Skeletal muscle satellite cell (primary cell): ENCODE data around the gene INSM2. TPM values are rescaled to one million over a fixed set of nuclear protein-coding genes. Genes with fewer than 3 reads are reported as not detected.

ENCODE experiments used
- H3K27me3 ChIP-seq: 2 replicates; pipeline ENCODE4 v1.7.0; 2013; ENCODE audit warnings: low read length; ENCODE audit not compliant: control insufficient read depth, insufficient read depth
- H3K36me3 ChIP-seq: 2 replicates; pipeline ENCODE4 v1.7.0; 2013; ENCODE audit warnings: mild to moderate bottlenecking, control low read depth, low read length; ENCODE audit not compliant: insufficient read depth
- H3K4me1 ChIP-seq: 2 replicates; pipeline ENCODE4 v1.7.0; 2013; ENCODE audit warnings: low read length; ENCODE audit not compliant: control insufficient read depth, insufficient read depth
- H3K4me2 ChIP-seq: 2 replicates; pipeline ENCODE4 v1.7.0; 2013; ENCODE audit warnings: mild to moderate bottlenecking, low read length
- H3K4me3 ChIP-seq: 2 replicates; pipeline ENCODE4 v1.7.0; 2013; ENCODE audit warnings: low read length
- H3K9ac ChIP-seq: 2 replicates; pipeline ENCODE4 v1.7.0; 2013; ENCODE audit warnings: mild to moderate bottlenecking, low read depth, low read length, moderate library complexity
- H3K9me3 ChIP-seq: replicated peaks from 2 replicates; pipeline ENCODE4 v1.7.0; 2013; ENCODE audit warnings: mild to moderate bottlenecking, control low read depth, low read length
- total RNA-seq: library from RNA; depleted of rRNA; stranded (reverse); fragments of >200 nt; gene quantifications from 2 replicates; pipeline ENCODE4 v1.2.3, GENCODE V29; 2012; rRNA removed

INSM2 gene
- not detected in 2 replicates for total RNA-seq

DNA sequence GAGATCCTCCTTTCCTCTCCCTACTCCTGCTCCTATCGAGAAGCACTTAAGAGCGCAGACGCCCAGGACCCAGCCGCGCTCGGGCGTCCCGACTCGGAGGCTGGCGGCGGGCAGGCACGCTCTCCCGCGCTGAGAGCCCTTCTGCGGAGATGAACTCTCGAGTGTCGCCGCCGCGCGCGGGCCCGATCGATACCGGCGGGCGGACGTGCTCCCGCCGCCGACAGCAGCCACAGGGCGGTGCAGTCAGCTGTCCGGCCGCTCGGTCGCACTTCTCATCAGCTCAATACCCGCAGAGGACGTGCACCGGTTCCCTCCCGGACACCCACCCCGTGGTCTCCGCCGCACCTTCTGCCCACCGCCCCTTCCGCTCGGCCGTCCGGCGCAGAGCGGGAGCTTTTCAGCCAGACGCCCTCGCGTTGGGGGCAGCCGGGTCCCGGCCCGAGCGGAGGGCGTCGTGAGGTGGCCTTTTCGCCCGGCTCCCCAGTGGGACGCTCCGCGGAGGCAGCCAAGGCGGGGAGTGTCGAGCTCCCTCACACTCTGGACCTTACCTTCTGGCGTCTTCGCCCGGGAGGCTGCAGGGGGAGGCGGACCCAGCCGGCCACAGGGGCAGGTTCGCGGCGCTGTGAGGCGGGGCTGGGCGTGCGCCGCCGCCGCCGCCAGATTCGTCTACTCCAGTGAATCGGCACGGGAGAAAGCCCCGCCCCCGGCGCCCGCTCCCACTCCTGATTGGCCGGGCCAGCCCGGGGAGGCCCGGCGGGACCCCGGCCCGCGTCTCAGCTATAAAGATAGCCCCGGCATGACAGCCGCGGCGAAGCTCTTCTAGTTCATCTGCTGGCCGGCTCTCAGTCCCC lies at the start of gene INSM2:
INSM2 (plus strand) TSS at position 808 of the 851 bp plus-strand sequence. CDS start 89 bp downstream, outside the sequence.
- Histone ChIP-seq H3K9ac (no peak within 1 kb of the TSS), H3K4me2 (peak within 1 kb of the TSS; percentile 100), H3K27me3 (peaks cover 74% of the 10 kb centered on the region), H3K4me3 (peak within 1 kb of the TSS; percentile 82), H3K4me1 (peaks cover 27% of the 10 kb centered on the region), H3K36me3 (no peaks in the 10 kb centered on the region), H3K9me3 (no peaks in the 10 kb centered on the region)

DNA sequence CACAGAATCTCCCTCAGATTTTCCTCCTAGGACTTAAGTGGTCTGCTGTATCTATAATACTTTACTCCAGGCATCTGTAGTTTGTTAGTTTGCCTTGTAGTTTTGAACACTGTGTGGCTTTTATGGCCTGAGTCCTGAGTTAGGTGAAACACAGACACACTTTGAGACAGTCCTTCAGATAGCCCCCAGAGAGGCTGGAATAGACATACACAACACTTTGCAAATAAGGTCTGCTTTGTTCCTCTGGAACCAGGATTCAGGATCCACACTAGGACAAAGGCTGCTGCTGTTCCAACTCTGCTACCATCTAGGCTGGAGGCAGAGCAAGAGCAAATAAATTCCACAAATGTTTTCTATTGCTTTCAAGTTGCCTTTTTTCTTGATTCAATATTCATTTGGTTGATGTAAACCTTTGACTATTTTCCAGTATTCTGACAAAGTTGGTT lies 41.4 kb upstream of the INSM2 start:
- Histone ChIP-seq H3K4me3 (no peak overlapping the region), H3K36me3 (no peaks in the 10 kb centered on the region), H3K9me3 (no peaks in the 10 kb centered on the region), H3K27me3 (no peaks in the 10 kb centered on the region), H3K4me1 (no peaks in the 10 kb centered on the region), H3K9ac (no peak overlapping the region), H3K4me2 (no peak overlapping the region)

GRCh38 chr14:35495278-35495677 lies 38.7 kb upstream of the INSM2 start:
- H3K4me2 ChIP-seq: no peak overlapping the region
- no peaks in the 10 kb centered on the region for H3K4me1 ChIP-seq
- H3K9me3 ChIP-seq: no peaks in the 10 kb centered on the region
- no peak overlapping the region for H3K4me3 ChIP-seq
- no peaks in the 10 kb centered on the region for H3K27me3 ChIP-seq
- no peaks in the 10 kb centered on the region for H3K36me3 ChIP-seq
- H3K9ac ChIP-seq: no peak overlapping the region

- H3K4me2 ChIP-seq: no peak overlapping the region
- H3K36me3 ChIP-seq: no peaks in the 10 kb centered on the region
- no peak overlapping the region for H3K9ac ChIP-seq
- no peaks in the 10 kb centered on the region for H3K9me3 ChIP-seq
- H3K4me3 ChIP-seq: no peak overlapping the region
- H3K4me1 ChIP-seq: no peaks in the 10 kb centered on the region
- H3K27me3 ChIP-seq: no peaks in the 10 kb centered on the region
Observed at GRCh38 chr14:35499180-35499579, 34.8 kb upstream of the INSM2 start.

- H3K4me1 ChIP-seq: peaks cover 3% of the 10 kb centered on the region
- no peak overlapping the region for H3K9ac ChIP-seq
- no peak overlapping the region for H3K4me2 ChIP-seq
- H3K27me3 ChIP-seq: no peaks in the 10 kb centered on the region
- H3K9me3 ChIP-seq: no peaks in the 10 kb centered on the region
- no peaks in the 10 kb centered on the region for H3K36me3 ChIP-seq
- H3K4me3 ChIP-seq: no peak overlapping the region
Observed at GRCh38 chr14:35503646-35504045, 30.3 kb upstream of the INSM2 start.

DNA sequence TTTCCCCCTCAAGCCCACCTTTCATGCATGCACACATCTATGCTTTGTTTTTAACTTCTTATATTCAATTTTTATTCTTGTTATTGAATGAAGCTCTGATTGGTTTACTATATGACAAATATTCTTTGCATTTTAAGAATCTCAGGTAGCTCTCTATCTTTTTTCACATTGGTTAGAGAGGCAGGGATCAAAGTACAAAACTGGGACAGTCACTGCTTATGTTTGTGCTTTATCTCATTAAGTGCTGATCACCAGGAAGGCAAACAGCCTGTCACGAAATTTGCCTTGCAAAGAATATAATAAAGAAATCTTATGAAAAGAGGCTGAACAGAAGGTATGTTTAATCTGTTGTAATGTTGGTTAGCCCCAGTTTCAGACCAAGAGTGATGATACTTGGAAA lies 29.7 kb upstream of the INSM2 start:
- Histone ChIP-seq H3K36me3 (no peaks in the 10 kb centered on the region), H3K9me3 (no peaks in the 10 kb centered on the region), H3K4me3 (no peak overlapping the region), H3K9ac (no peak overlapping the region), H3K4me1 (peaks cover 3% of the 10 kb centered on the region), H3K4me2 (no peak overlapping the region), H3K27me3 (peaks cover 4% of the 10 kb centered on the region)

GRCh38 chr14:35506461-35506860 lies 27.5 kb upstream of the INSM2 start:
- H3K4me2 ChIP-seq: no peak overlapping the region
- H3K4me1 ChIP-seq: peaks cover 3% of the 10 kb centered on the region
- no peak overlapping the region for H3K9ac ChIP-seq
- H3K9me3 ChIP-seq: no peaks in the 10 kb centered on the region
- H3K27me3 ChIP-seq: peaks cover 8% of the 10 kb centered on the region
- H3K4me3 ChIP-seq: no peak overlapping the region
- H3K36me3 ChIP-seq: no peaks in the 10 kb centered on the region

GRCh38 chr14:35506927-35507326 lies 27.0 kb upstream of the INSM2 start:
- Histone ChIP-seq H3K4me3 (no peak overlapping the region), H3K27me3 (peaks cover 8% of the 10 kb centered on the region), H3K36me3 (no peaks in the 10 kb centered on the region), H3K9ac (no peak overlapping the region), H3K4me2 (no peak overlapping the region), H3K4me1 (peaks cover 3% of the 10 kb centered on the region), H3K9me3 (no peaks in the 10 kb centered on the region)

DNA sequence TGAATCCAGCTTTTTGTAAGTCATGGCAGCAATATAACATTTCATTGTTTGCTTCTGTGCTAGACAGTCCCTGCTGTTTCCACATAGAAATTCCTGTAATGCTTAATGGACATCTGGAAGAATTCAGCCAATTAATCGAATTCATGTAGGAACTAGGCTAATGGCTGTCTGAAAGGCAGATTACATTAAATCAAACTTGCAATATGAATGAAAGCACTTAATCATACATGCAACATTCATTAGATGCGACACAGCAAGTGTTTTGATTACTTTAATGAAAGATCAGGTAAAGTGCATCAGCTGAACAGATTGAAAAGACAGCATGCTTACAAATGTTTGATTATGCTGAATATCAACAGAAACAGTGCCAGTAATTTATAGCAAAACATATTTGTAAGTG lies 24.1 kb upstream of the INSM2 start:
- Histone ChIP-seq H3K9me3 (no peaks in the 10 kb centered on the region), H3K36me3 (no peaks in the 10 kb centered on the region), H3K4me2 (no peak overlapping the region), H3K4me1 (peaks cover 3% of the 10 kb centered on the region), H3K27me3 (peaks cover 8% of the 10 kb centered on the region), H3K9ac (no peak overlapping the region), H3K4me3 (no peak overlapping the region)

DNA sequence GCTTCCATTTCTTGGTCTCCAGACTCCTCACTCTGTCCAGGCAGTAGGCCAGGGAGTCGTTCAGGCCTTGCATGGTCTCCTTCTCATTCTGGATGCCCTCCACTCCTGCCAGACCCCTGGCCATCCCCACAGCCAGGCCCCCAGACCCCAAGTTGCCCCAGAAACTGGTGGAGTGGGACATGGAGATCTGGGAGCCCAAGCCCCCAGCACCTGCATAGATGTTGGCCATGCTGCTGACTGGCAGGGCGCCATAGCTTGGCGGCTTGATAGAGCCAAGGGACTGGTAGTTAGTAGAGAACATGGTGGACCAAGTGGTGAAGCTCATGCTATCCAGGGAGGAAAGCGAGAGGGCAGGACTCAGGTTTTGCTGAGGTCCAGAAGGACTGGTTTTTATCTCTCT lies 21.2 kb upstream of the INSM2 start:
- Histone ChIP-seq H3K27me3 (peaks cover 8% of the 10 kb centered on the region), H3K4me2 (no peak overlapping the region), H3K4me1 (no peaks in the 10 kb centered on the region), H3K9ac (no peak overlapping the region), H3K36me3 (no peaks in the 10 kb centered on the region), H3K9me3 (no peaks in the 10 kb centered on the region), H3K4me3 (no peak overlapping the region)

- Histone ChIP-seq H3K9me3 (no peaks in the 10 kb centered on the region), H3K27me3 (no peaks in the 10 kb centered on the region), H3K36me3 (no peaks in the 10 kb centered on the region), H3K4me2 (no peak overlapping the region), H3K4me1 (no peaks in the 10 kb centered on the region), H3K4me3 (no peak overlapping the region), H3K9ac (no peak overlapping the region)
Observed at GRCh38 chr14:35515916-35516315, 18.0 kb upstream of the INSM2 start.

DNA sequence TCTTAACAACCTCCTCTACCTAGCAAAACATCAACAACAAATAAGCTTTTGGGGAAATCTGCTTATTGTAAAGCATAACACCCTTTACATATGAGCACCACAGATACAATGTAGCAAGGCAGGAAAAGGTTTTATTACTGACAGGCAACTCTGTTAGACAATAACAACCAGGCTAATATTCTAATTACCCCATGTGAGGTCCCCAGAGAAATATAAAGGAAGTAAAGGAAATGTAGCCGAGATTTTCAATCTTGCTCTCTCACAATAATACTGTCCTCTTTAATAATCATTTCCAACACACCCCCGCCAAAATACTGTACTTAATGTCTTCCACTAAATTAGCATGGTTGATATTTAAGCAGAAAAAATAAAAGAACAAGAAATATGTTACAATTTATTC lies 14.0 kb upstream of the INSM2 start:
- no peak overlapping the region for H3K9ac ChIP-seq
- H3K4me3 ChIP-seq: no peak overlapping the region
- no peaks in the 10 kb centered on the region for H3K36me3 ChIP-seq
- H3K27me3 ChIP-seq: no peaks in the 10 kb centered on the region
- no peaks in the 10 kb centered on the region for H3K9me3 ChIP-seq
- no peaks in the 10 kb centered on the region for H3K4me1 ChIP-seq
- no peak overlapping the region for H3K4me2 ChIP-seq
